ENCODE data around the gene TIMP2. TPM values are rescaled to one million over a fixed set of nuclear protein-coding genes. Genes with fewer than 3 reads are reported as not detected.

TIMP2 gene
- total RNA-seq, 1 experiment from 2014 or later: 64.8 TPM

GRCh38 chr17:78923660-78924453 lies 1.3 kb downstream of the TIMP2 start:
- intact Hi-C loops (cut with micrococcal nuclease): loop anchor here (5.0 kb wide), 1 partner anchor 57 kb away; no protein-coding TSS in a partner anchor
- H3K9me2 ChIP-seq (ENCODE audit: insufficient read depth): no peaks in the 10 kb centered on the region
- H3K4me2 ChIP-seq (ENCODE audit: low read length): peak overlapping the region; percentile 99
- TF ChIP-seq SIN3A (IDR thresholded peaks at IDR 0.05; ENCODE audit: low read depth) (no peak), POLR2AphosphoS5 (IDR thresholded peaks at IDR 0.05; ENCODE audit: low read depth, low read length) (peak; percentile 70), CTCF (IDR thresholded peaks at IDR 0.05 in 2 of 3, conservative IDR thresholded peaks at IDR 0.05 in 1 of 3; ENCODE audit: borderline replicate concordance in 1 of 3, insufficient read depth in 1 of 3, low read depth in 2 of 3, low read length in 2 of 3) (no peak)
- peaks cover 41% of the 10 kb centered on the region; the same call in 1 of the 2 replicates for H3K79me2 ChIP-seq (ENCODE audit: insufficient read depth, low read length)
- peak; percentile 69 for DNase-seq (ENCODE audit: low read depth, low spot score)
- ChIA-PET RAD21 (ENCODE audit: low non-redundant PET in 1 of 2, low total read pairs in 2 of 2, uncharacterized antibody in 2 of 2, unreplicated experiment in 2 of 2) (interaction anchor here in 1 of 2 experiments (0.6 kb wide), 2 partner anchors 40 to 1005 kb away, joined by 3 to 4 read pairs; no protein-coding TSS in a partner anchor), CTCF (interaction anchor here (1.5 to 1.6 kb wide), 2 partner anchors 48 to 58 kb away, joined by 5 to 8 read pairs; no protein-coding TSS in a partner anchor), POLR2A (interaction anchor here (0.6 to 2.1 kb wide), 12 partner anchors 8 to 609 kb away, joined by 3 to 12 read pairs (median 4); partner anchors contain the start of gene LGALS3BP)
- peak overlapping the region; percentile 32; the same call in 1 of the 2 replicates for H3K27ac ChIP-seq (ENCODE audit: low read depth, low read length)
- H3K4me1 ChIP-seq (ENCODE audit: control insufficient read depth in 1 of 2, insufficient read depth in 2 of 2, low read length in 2 of 2): peaks cover 15 to 43% of the 10 kb centered on the region in 2 experiments
- H4K20me1 ChIP-seq (ENCODE audit: insufficient read depth): no peaks in the 10 kb centered on the region
- H2AFZ ChIP-seq (ENCODE audit: low read depth, low read length, poor library complexity, severe bottlenecking): peak overlapping the region; percentile 81
- H3K9ac ChIP-seq (ENCODE audit: low read length): peak overlapping the region; percentile 72
- H3K36me3 ChIP-seq (ENCODE audit: control insufficient read depth in 1 of 2, insufficient read depth in 2 of 2, low read length in 2 of 2): peaks cover 0 to 5% of the 10 kb centered on the region in 2 experiments; a peak in 2 of 4 replicates
- H3K4me3 ChIP-seq (replicated peaks in 1 of 2; ENCODE audit: low read depth in 1 of 2, low read length in 2 of 2): peak overlapping the region; percentile 71 to 76
- no peaks in the 10 kb centered on the region for H3K27me3 ChIP-seq (ENCODE audit: insufficient read depth, low read length)
- H3K9me3 ChIP-seq (ENCODE audit: control insufficient read depth in 1 of 2, insufficient read depth in 1 of 2, low read depth in 1 of 2, low read length in 2 of 2): no peaks in the 10 kb centered on the region
- BruUV-seq (replicated peaks): TSS peak; percentile 59
- peak; percentile 85 for ATAC-seq

All from HCT116 (cell line).